ENCODE measurements around the gene TNFSF10. TPM values are rescaled to one million over a fixed set of nuclear protein-coding genes. Genes with fewer than 3 reads are reported as not detected.

The TNFSF10 gene
- total RNA-seq, 1 experiment from 2014 or later, result 21.4 TPM

- POLR2A ChIA-PET (ENCODE audit: unreplicated experiment), result no interaction called here
- no peak for DNase-seq
- Histone ChIP-seq H3K9me2 (ENCODE audit: insufficient read depth) (no peaks in the 10 kb centered on the region), H3K27me3 (ENCODE audit: insufficient read depth, low read depth) (no peaks in the 10 kb centered on the region), H3K27ac (peak overlapping the region; percentile 88), H3K36me3 (ENCODE audit: low read depth) (no peaks in the 10 kb centered on the region), H2AFZ (no peak overlapping the region), H4K20me1 (ENCODE audit: insufficient read depth) (no peaks in the 10 kb centered on the region), H3K4me3 (no peak overlapping the region), H3K9me3 (ENCODE audit: insufficient read depth, low read depth) (peaks cover 6% of the 10 kb centered on the region; the same call in 1 of the 2 replicates), H3K4me1 (replicated peaks; ENCODE audit: insufficient read depth) (peaks cover 64% of the 10 kb centered on the region), H3K4me2 (peak overlapping the region; percentile 9), H3K79me2 (ENCODE audit: low read depth) (no peaks in the 10 kb centered on the region), H3F3A (ENCODE audit: insufficient read depth, low read depth) (peaks cover 63% of the 10 kb centered on the region)
- no TSS peak for BruUV-seq (replicated peaks)
- intact Hi-C loops (cut with micrococcal nuclease; ENCODE audit: unreplicated experiment), result loop anchor here (1.0 to 5.0 kb wide), 6 partner anchors 10 to 151 kb away; partner anchors contain the start of gene NCEH1
- TF ChIP-seq EZH2 (IDR thresholded peaks at IDR 0.05; ENCODE audit: low read depth), result no peak
- TF ChIP-seq CTCF (conservative IDR thresholded peaks at IDR 0.05), result no peak
- CTCF ChIA-PET, result interaction anchor here (0.8 to 1.5 kb wide), 2 partner anchors 35 to 62 kb away, joined by 3 to 5 read pairs; no protein-coding TSS in a partner anchor
Measured at GRCh38 chr3:172560586-172560985, 37.4 kb upstream of the TNFSF10 start.

GRCh38 chr3:172560026-172560425 is 36.8 kb upstream of the TNFSF10 start:
- Histone ChIP-seq H3K9me3 (ENCODE audit: insufficient read depth, low read depth) (peaks cover 6% of the 10 kb centered on the region; the same call in 1 of the 2 replicates), H4K20me1 (ENCODE audit: insufficient read depth) (no peaks in the 10 kb centered on the region), H3K4me1 (replicated peaks; ENCODE audit: insufficient read depth) (peaks cover 61% of the 10 kb centered on the region), H3K9me2 (ENCODE audit: insufficient read depth) (no peaks in the 10 kb centered on the region), H3K4me3 (no peak overlapping the region), H3K4me2 (peak overlapping the region; percentile 9), H3K79me2 (ENCODE audit: low read depth) (no peaks in the 10 kb centered on the region), H3F3A (ENCODE audit: insufficient read depth, low read depth) (peaks cover 61% of the 10 kb centered on the region), H2AFZ (no peak overlapping the region), H3K27me3 (ENCODE audit: insufficient read depth, low read depth) (no peaks in the 10 kb centered on the region), H3K27ac (peak overlapping the region; percentile 88), H3K36me3 (ENCODE audit: low read depth) (no peaks in the 10 kb centered on the region)
- POLR2A ChIA-PET (ENCODE audit: unreplicated experiment), result interaction anchor here (0.7 kb wide), 1 partner anchor 204 kb away, joined by 3 read pairs; no protein-coding TSS in a partner anchor
- intact Hi-C loops (cut with micrococcal nuclease; ENCODE audit: unreplicated experiment), result loop anchor here (1.0 to 5.0 kb wide), 6 partner anchors 10 to 151 kb away; partner anchors contain the start of gene NCEH1
- TF ChIP-seq EZH2 (IDR thresholded peaks at IDR 0.05; ENCODE audit: low read depth), result no peak
- TF ChIP-seq CTCF (conservative IDR thresholded peaks at IDR 0.05), result no peak
- peak; percentile 77 to 99 for DNase-seq
- CTCF ChIA-PET, result interaction anchor here (0.6 to 1.5 kb wide), 4 partner anchors 18 to 66 kb away, joined by 3 to 7 read pairs (median 5); no protein-coding TSS in a partner anchor
- BruUV-seq (replicated peaks), result no TSS peak

- Histone ChIP-seq H3K36me3 (ENCODE audit: low read depth) (no peaks in the 10 kb centered on the region), H3K4me2 (no peak overlapping the region), H3K79me2 (ENCODE audit: low read depth) (no peaks in the 10 kb centered on the region), H3K9me2 (ENCODE audit: insufficient read depth) (no peaks in the 10 kb centered on the region), H3K9me3 (ENCODE audit: insufficient read depth, low read depth) (peaks cover 6% of the 10 kb centered on the region; the same call in 1 of the 2 replicates), H3K4me1 (replicated peaks; ENCODE audit: insufficient read depth) (peaks cover 51% of the 10 kb centered on the region), H2AFZ (no peak overlapping the region), H3K4me3 (no peak overlapping the region), H4K20me1 (ENCODE audit: insufficient read depth) (no peaks in the 10 kb centered on the region), H3F3A (ENCODE audit: insufficient read depth, low read depth) (peaks cover 51% of the 10 kb centered on the region), H3K27ac (no peak overlapping the region), H3K27me3 (ENCODE audit: insufficient read depth, low read depth) (no peaks in the 10 kb centered on the region)
- ChIA-PET CTCF (no interaction called here), POLR2A (ENCODE audit: unreplicated experiment) (no interaction called here)
- no TSS peak for BruUV-seq (replicated peaks)
- TF ChIP-seq EZH2 (IDR thresholded peaks at IDR 0.05; ENCODE audit: low read depth) (no peak), CTCF (conservative IDR thresholded peaks at IDR 0.05) (no peak)
- no peak for DNase-seq
- intact Hi-C loops (cut with micrococcal nuclease; ENCODE audit: unreplicated experiment), result no loop called here
Measured at GRCh38 chr3:172559020-172559419, 35.8 kb upstream of the TNFSF10 start.
